Measurements from ENCODE around the gene EHMT1.
"Not testable (repeated sequence)": the region's sequence is repeated elsewhere in the genome, so short reads cannot be mapped to it uniquely, and the experiment has no call there.

EHMT1 gene

DNA sequence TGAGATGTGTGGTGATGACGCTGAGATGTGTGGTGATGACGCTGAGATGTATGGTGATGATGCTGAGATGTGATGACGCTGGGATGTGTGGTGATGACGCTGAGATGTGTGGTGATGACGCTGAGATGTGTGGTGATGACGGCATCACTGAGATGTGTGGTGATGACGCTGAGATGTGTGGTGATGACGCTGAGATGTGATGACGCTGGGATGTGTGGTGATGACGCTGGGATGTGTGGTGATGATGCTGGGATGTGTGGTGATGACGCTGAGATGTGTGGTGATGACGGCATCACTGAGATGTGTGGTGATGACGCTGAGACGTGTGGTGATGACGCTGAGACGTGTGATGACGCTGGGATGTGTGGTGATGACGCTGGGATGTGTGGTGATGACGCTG, 161.2 kb downstream of the EHMT1 start:
- not testable (repeated sequence) for H3K9me3 ChIP-seq (ENCODE audit: control insufficient read depth, low read length); H3K27me3 ChIP-seq (ENCODE audit: control insufficient read depth, insufficient read depth, low read length, poor library complexity, severe bottlenecking); H3K4me1 ChIP-seq (ENCODE audit: control insufficient read depth, insufficient read depth, low read length); H3K27ac ChIP-seq (ENCODE audit: insufficient read depth, low read depth, low read length, poor library complexity, severe bottlenecking); H3K4me3 ChIP-seq (ENCODE audit: insufficient read depth, low read depth, low read length)
- WGBS, 2 experiments, result 96 to 97% methylated on average over 18 to 19 of the region's 19 CpGs
- H3K36me3 ChIP-seq (ENCODE audit: control insufficient read depth, insufficient read depth, low read length), result peaks cover 27% of the 10 kb centered on the region

GRCh38 chr9:137781906-137782585, 163.2 kb downstream of the EHMT1 start:
- Histone ChIP-seq H3K4me1 (ENCODE audit: control insufficient read depth, insufficient read depth, low read length) (peaks cover 16% of the 10 kb centered on the region), H3K27ac (ENCODE audit: insufficient read depth, low read depth, low read length, poor library complexity, severe bottlenecking) (no peak overlapping the region), H3K36me3 (ENCODE audit: control insufficient read depth, insufficient read depth, low read length) (peaks cover 22% of the 10 kb centered on the region), H3K9me3 (ENCODE audit: control insufficient read depth, low read length) (no peaks in the 10 kb centered on the region), H3K4me3 (ENCODE audit: insufficient read depth, low read depth, low read length) (no peak overlapping the region), H3K27me3 (ENCODE audit: control insufficient read depth, insufficient read depth, low read length, poor library complexity, severe bottlenecking) (no peaks in the 10 kb centered on the region)
- 95 to 96% methylated on average over 29 of the region's 29 CpGs for WGBS, 2 experiments

DNA sequence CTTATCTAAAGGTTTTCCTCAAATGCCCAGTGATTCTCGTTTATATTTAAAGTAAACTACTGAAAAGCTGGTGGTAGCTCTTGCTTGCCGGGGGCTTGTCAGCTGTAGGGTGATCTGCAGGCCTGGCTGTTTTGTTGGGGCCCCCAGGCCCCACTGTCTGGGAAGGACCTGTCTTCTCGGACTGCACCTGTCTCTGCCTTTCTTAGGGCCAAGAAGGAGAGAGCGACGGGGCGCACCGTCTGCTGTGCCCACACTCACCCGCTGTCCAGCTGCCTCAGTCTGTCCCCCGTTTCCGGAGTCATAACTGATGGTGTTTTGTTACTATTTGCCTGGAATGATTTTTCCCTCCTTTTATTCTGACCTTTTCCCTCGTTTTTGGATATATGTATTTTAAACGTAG, 164.7 kb downstream of the EHMT1 start:
- H3K4me3 ChIP-seq (ENCODE audit: insufficient read depth, low read depth, low read length), result no peak overlapping the region
- H3K4me1 ChIP-seq (ENCODE audit: control insufficient read depth, insufficient read depth, low read length), result peaks cover 16% of the 10 kb centered on the region
- no peaks in the 10 kb centered on the region for H3K9me3 ChIP-seq (ENCODE audit: control insufficient read depth, low read length)
- no peaks in the 10 kb centered on the region for H3K27me3 ChIP-seq (ENCODE audit: control insufficient read depth, insufficient read depth, low read length, poor library complexity, severe bottlenecking)
- H3K27ac ChIP-seq (ENCODE audit: insufficient read depth, low read depth, low read length, poor library complexity, severe bottlenecking), result no peak overlapping the region
- peaks cover 13% of the 10 kb centered on the region for H3K36me3 ChIP-seq (ENCODE audit: control insufficient read depth, insufficient read depth, low read length)
- 94 to 96% methylated on average over 10 of the region's 12 CpGs for WGBS, 2 experiments

DNA sequence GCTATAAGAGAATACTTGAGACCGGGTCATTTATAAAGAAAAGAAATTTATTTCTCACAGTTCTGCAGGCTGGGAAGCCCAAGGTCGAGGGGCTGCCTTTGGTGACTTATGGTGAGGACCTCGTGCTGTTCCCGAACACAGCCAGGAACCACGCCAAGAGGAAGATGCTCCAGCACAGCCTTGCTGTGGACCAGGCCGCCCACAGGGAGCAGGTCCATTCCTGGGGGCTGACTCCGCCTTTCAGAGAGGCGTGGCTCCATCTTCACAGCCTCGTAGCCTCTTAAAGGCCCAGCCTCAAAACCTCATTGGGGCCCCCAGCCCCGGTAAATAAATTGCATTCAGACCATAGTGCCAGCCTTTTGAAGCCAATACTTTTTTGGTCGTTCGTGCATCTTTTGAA, 165.2 kb downstream of the EHMT1 start:
- 84 to 85% methylated on average over 12 of the region's 12 CpGs for WGBS, 2 experiments
- no peak overlapping the region for H3K27ac ChIP-seq (ENCODE audit: insufficient read depth, low read depth, low read length, poor library complexity, severe bottlenecking)
- no peaks in the 10 kb centered on the region for H3K9me3 ChIP-seq (ENCODE audit: control insufficient read depth, low read length)
- peaks cover 12% of the 10 kb centered on the region for H3K36me3 ChIP-seq (ENCODE audit: control insufficient read depth, insufficient read depth, low read length)
- peaks cover 16% of the 10 kb centered on the region for H3K4me1 ChIP-seq (ENCODE audit: control insufficient read depth, insufficient read depth, low read length)
- H3K27me3 ChIP-seq (ENCODE audit: control insufficient read depth, insufficient read depth, low read length, poor library complexity, severe bottlenecking), result no peaks in the 10 kb centered on the region
- H3K4me3 ChIP-seq (ENCODE audit: insufficient read depth, low read depth, low read length), result no peak overlapping the region

GRCh38 chr9:137784641-137785513, 166.1 kb downstream of the EHMT1 start:
- Histone ChIP-seq H3K4me3 (ENCODE audit: insufficient read depth, low read depth, low read length) (no peak overlapping the region), H3K9me3 (ENCODE audit: control insufficient read depth, low read length) (no peaks in the 10 kb centered on the region), H3K27ac (ENCODE audit: insufficient read depth, low read depth, low read length, poor library complexity, severe bottlenecking) (no peak overlapping the region), H3K27me3 (ENCODE audit: control insufficient read depth, insufficient read depth, low read length, poor library complexity, severe bottlenecking) (no peaks in the 10 kb centered on the region), H3K36me3 (ENCODE audit: control insufficient read depth, insufficient read depth, low read length) (peaks cover 12% of the 10 kb centered on the region), H3K4me1 (ENCODE audit: control insufficient read depth, insufficient read depth, low read length) (peaks cover 16% of the 10 kb centered on the region)
- WGBS, 2 experiments, result 88% methylated on average over 20 of the region's 20 CpGs

GRCh38 chr9:137785704-137786161, 166.9 kb downstream of the EHMT1 start:
- 27 to 32% methylated on average over 16 of the region's 16 CpGs for WGBS, 2 experiments
- H3K36me3 ChIP-seq (ENCODE audit: control insufficient read depth, insufficient read depth, low read length), result peaks cover 14% of the 10 kb centered on the region
- H3K27me3 ChIP-seq (ENCODE audit: control insufficient read depth, insufficient read depth, low read length, poor library complexity, severe bottlenecking), result no peaks in the 10 kb centered on the region
- H3K4me3 ChIP-seq (ENCODE audit: insufficient read depth, low read depth, low read length), result no peak overlapping the region
- peaks cover 16% of the 10 kb centered on the region for H3K4me1 ChIP-seq (ENCODE audit: control insufficient read depth, insufficient read depth, low read length)
- H3K9me3 ChIP-seq (ENCODE audit: control insufficient read depth, low read length), result no peaks in the 10 kb centered on the region
- no peak overlapping the region for H3K27ac ChIP-seq (ENCODE audit: insufficient read depth, low read depth, low read length, poor library complexity, severe bottlenecking)

GRCh38 chr9:137786511-137786920, 167.7 kb downstream of the EHMT1 start:
- no peak overlapping the region for H3K27ac ChIP-seq (ENCODE audit: insufficient read depth, low read depth, low read length, poor library complexity, severe bottlenecking)
- H3K4me3 ChIP-seq (ENCODE audit: insufficient read depth, low read depth, low read length), result no peak overlapping the region
- peaks cover 16% of the 10 kb centered on the region for H3K4me1 ChIP-seq (ENCODE audit: control insufficient read depth, insufficient read depth, low read length)
- H3K36me3 ChIP-seq (ENCODE audit: control insufficient read depth, insufficient read depth, low read length), result peaks cover 19% of the 10 kb centered on the region
- no peaks in the 10 kb centered on the region for H3K9me3 ChIP-seq (ENCODE audit: control insufficient read depth, low read length)
- WGBS, 2 experiments, result 91 to 92% methylated on average over 19 of the region's 19 CpGs
- no peaks in the 10 kb centered on the region for H3K27me3 ChIP-seq (ENCODE audit: control insufficient read depth, insufficient read depth, low read length, poor library complexity, severe bottlenecking)

GRCh38 chr9:137787381-137787780, 168.6 kb downstream of the EHMT1 start:
- H3K27me3 ChIP-seq (ENCODE audit: control insufficient read depth, insufficient read depth, low read length, poor library complexity, severe bottlenecking), result no peaks in the 10 kb centered on the region
- no peak overlapping the region for H3K27ac ChIP-seq (ENCODE audit: insufficient read depth, low read depth, low read length, poor library complexity, severe bottlenecking)
- peaks cover 14% of the 10 kb centered on the region for H3K36me3 ChIP-seq (ENCODE audit: control insufficient read depth, insufficient read depth, low read length)
- H3K9me3 ChIP-seq (ENCODE audit: control insufficient read depth, low read length), result no peaks in the 10 kb centered on the region
- H3K4me1 ChIP-seq (ENCODE audit: control insufficient read depth, insufficient read depth, low read length), result peaks cover 16% of the 10 kb centered on the region
- 92% methylated on average over 15 of the region's 15 CpGs for whole genome bisulfite sequencing, 2 experiments
- no peak overlapping the region for H3K4me3 ChIP-seq (ENCODE audit: insufficient read depth, low read depth, low read length)

GRCh38 chr9:137787786-137788505, 169.1 kb downstream of the EHMT1 start:
- Histone ChIP-seq H3K9me3 (ENCODE audit: control insufficient read depth, low read length) (no peaks in the 10 kb centered on the region), H3K4me1 (ENCODE audit: control insufficient read depth, insufficient read depth, low read length) (peaks cover 16% of the 10 kb centered on the region), H3K36me3 (ENCODE audit: control insufficient read depth, insufficient read depth, low read length) (peaks cover 10% of the 10 kb centered on the region), H3K27ac (ENCODE audit: insufficient read depth, low read depth, low read length, poor library complexity, severe bottlenecking) (no peak overlapping the region), H3K4me3 (ENCODE audit: insufficient read depth, low read depth, low read length) (no peak overlapping the region), H3K27me3 (ENCODE audit: control insufficient read depth, insufficient read depth, low read length, poor library complexity, severe bottlenecking) (no peaks in the 10 kb centered on the region)
- WGBS, 2 experiments, result 93 to 95% methylated on average over 18 of the region's 18 CpGs
